WTC11 (cell line): Measurements from ENCODE around the gene BCAS1. TPM values are rescaled to one million over a fixed set of nuclear protein-coding genes. Genes with fewer than 3 reads are reported as not detected.

ENCODE experiments used
- ATAC-seq: fragments of 200-7000 bp; cut with Tn5 transposase; 2 replicates; pipeline ENCODE4 v1.10.0; 2021; ENCODE audit warnings: mild to moderate bottlenecking, moderate library complexity
- CTCF ChIA-PET: fragments of 300-600 bp; sonication (Branson Sonifier 250); formaldehyde crosslinking; loops from one replicate; lab custom pipeline; 2021; ENCODE audit warnings: antibody characterized with exemption; lab: Charles Lee
- POLR2A ChIA-PET: fragments of 350-600 bp; sonication (Branson Sonifier 250); formaldehyde crosslinking; loops from one replicate; lab custom pipeline; 2021; ENCODE audit warnings: antibody characterized with exemption; lab: Charles Lee
- DNase-seq: peaks from one replicate; pipeline ENCODE4 v3.0.0; 2021; ENCODE audit warnings: low spot score
- H3K27ac Mint-ChIP-seq: 2 replicates; pipeline ENCODE4 v1.8.0; 2021; ENCODE audit warnings: mixed read lengths
- H3K27me3 Mint-ChIP-seq: 2 replicates; pipeline ENCODE4 v1.8.0; 2021; ENCODE audit warnings: low read depth, mild to moderate bottlenecking, moderate library complexity, mixed read lengths
- H3K36me3 Mint-ChIP-seq: 2 replicates; pipeline ENCODE4 v1.8.0; 2021; ENCODE audit warnings: mixed read lengths
- H3K4me1 Mint-ChIP-seq: 2 replicates; pipeline ENCODE4 v1.8.0; 2022; ENCODE audit warnings: mixed read lengths
- H3K4me3 Mint-ChIP-seq: 2 replicates; pipeline ENCODE4 v1.8.0; 2021; ENCODE audit warnings: mild to moderate bottlenecking, moderate library complexity, mixed read lengths
- H3K9me3 Mint-ChIP-seq: 2 replicates; pipeline ENCODE4 v1.8.0; 2021; ENCODE audit warnings: mixed read lengths
- CREM ChIP-seq: sonication (generic); formaldehyde crosslinking; IDR thresholded peaks from 2 replicates; pipeline ENCODE4 v1.8.1; 2022; ENCODE audit warnings: mild to moderate bottlenecking, missing genetic modification reagents, moderate library complexity
- E2F5 ChIP-seq: sonication (generic); formaldehyde crosslinking; IDR thresholded peaks from 2 replicates; pipeline ENCODE4 v1.8.1; 2022; ENCODE audit warnings: mild to moderate bottlenecking, moderate library complexity, missing genetic modification reagents
- ELF4 ChIP-seq: sonication (generic); formaldehyde crosslinking; IDR thresholded peaks from 2 replicates; pipeline ENCODE4 v1.8.1; 2022; ENCODE audit warnings: low read depth, mild to moderate bottlenecking, moderate library complexity, missing genetic modification reagents
- ESRRA ChIP-seq: sonication (generic); formaldehyde crosslinking; IDR thresholded peaks from 2 replicates; pipeline ENCODE4 v1.8.1; 2022; ENCODE audit warnings: mild to moderate bottlenecking, missing genetic modification reagents, borderline replicate concordance
- ETV6 ChIP-seq: sonication (generic); formaldehyde crosslinking; IDR thresholded peaks from 2 replicates; pipeline ENCODE4 v1.8.1; 2022; ENCODE audit warnings: mild to moderate bottlenecking, missing genetic modification reagents
- IRF2 ChIP-seq: sonication (generic); formaldehyde crosslinking; IDR thresholded peaks from 2 replicates; pipeline ENCODE4 v1.8.0; 2022; ENCODE audit warnings: low read depth, missing genetic modification reagents, borderline replicate concordance
- JAZF1 ChIP-seq: fragments of 250-450 bp; sonication (Bioruptor Pico); IDR thresholded peaks from 2 replicates; pipeline ENCODE4 v1.9.0; 2021; ENCODE audit warnings: moderate library complexity, mild to moderate bottlenecking, inconsistent platforms
- KAT7 ChIP-seq: sonication (generic); formaldehyde crosslinking; IDR thresholded peaks from 2 replicates; pipeline ENCODE4 v1.8.1; 2023; ENCODE audit warnings: missing genetic modification reagents, mild to moderate bottlenecking, borderline replicate concordance
- MLX ChIP-seq: sonication (generic); formaldehyde crosslinking; IDR thresholded peaks from 2 replicates; pipeline ENCODE4 v1.8.1; 2023; ENCODE audit warnings: mild to moderate bottlenecking, missing genetic modification reagents, moderate library complexity
- MYBL2 ChIP-seq: sonication (generic); formaldehyde crosslinking; IDR thresholded peaks from 2 replicates; pipeline ENCODE4 v1.8.1; 2023; ENCODE audit warnings: mild to moderate bottlenecking, moderate library complexity, missing genetic modification reagents
- NFATC4 ChIP-seq: fragments of 250-450 bp; sonication (Bioruptor Pico); IDR thresholded peaks from 2 replicates; pipeline ENCODE4 v1.9.0; 2021; ENCODE audit warnings: mild to moderate bottlenecking
- NFE2L1 ChIP-seq: sonication (generic); formaldehyde crosslinking; IDR thresholded peaks from 2 replicates; pipeline ENCODE4 v1.8.1; 2023; ENCODE audit warnings: missing genetic modification reagents
- ZBTB21 ChIP-seq: sonication (generic); formaldehyde crosslinking; IDR thresholded peaks from 2 replicates; pipeline ENCODE4 v1.8.1; 2023; ENCODE audit warnings: mild to moderate bottlenecking, missing genetic modification reagents, borderline replicate concordance
- ZNF121 ChIP-seq: sonication (generic); formaldehyde crosslinking; IDR thresholded peaks from 2 replicates; pipeline ENCODE4 v1.8.0; 2023; ENCODE audit warnings: missing genetic modification reagents
- ZNF138 ChIP-seq: sonication (generic); formaldehyde crosslinking; conservative IDR thresholded peaks from 2 replicates; pipeline ENCODE4 v1.8.1; 2022; ENCODE audit warnings: mild to moderate bottlenecking, moderate library complexity, missing genetic modification reagents
- ZNF263 ChIP-seq: sonication (generic); formaldehyde crosslinking; IDR thresholded peaks from 2 replicates; pipeline ENCODE4 v1.8.1; 2022; ENCODE audit warnings: low read depth, mild to moderate bottlenecking, moderate library complexity, missing genetic modification reagents
- total RNA-seq: library from RNA; stranded (reverse); gene quantifications from 3 replicates; pipeline ENCODE4 v1.2.3, GENCODE V29; 2021
- TF ChIP-seq, protein P1 (sequence below): sonication (generic); formaldehyde crosslinking; IDR thresholded peaks from 2 replicates; pipeline ENCODE4 v1.8.0; 2022; ENCODE audit warnings: missing genetic modification reagents
- TF ChIP-seq, protein P2 (sequence below): sonication (generic); formaldehyde crosslinking; IDR thresholded peaks from 2 replicates; pipeline ENCODE4 v1.8.1; 2022; ENCODE audit warnings: low read depth, missing genetic modification reagents, borderline replicate concordance
- TF ChIP-seq, protein P3 (sequence below): fragments of 250-450 bp; sonication (Bioruptor Pico); IDR thresholded peaks from 2 replicates; pipeline ENCODE4 v1.9.0; 2021; ENCODE audit warnings: moderate library complexity, mild to moderate bottlenecking, inconsistent platforms, borderline replicate concordance

BCAS1 gene
- total RNA-seq, 1 experiment from 2014 or later = 0.11 TPM

- Mint-ChIP-seq H3K9me3 (peaks cover 31% of the 10 kb centered on the region), H3K36me3 (peaks cover 20% of the 10 kb centered on the region), H3K4me1 (peaks cover 6% of the 10 kb centered on the region), H3K27me3 (peaks cover 3% of the 10 kb centered on the region), H3K4me3 (no peak overlapping the region), H3K27ac (no peak overlapping the region)
- ChIA-PET CTCF (no interaction called here), POLR2A (no interaction called here)
- DNase-seq = no peak
- TF ChIP-seq ETV6 (no peak), ZBTB21 (CRISPR knock-in tag) (no peak), NFE2L1 (CRISPR knock-in tag) (no peak), MLX (CRISPR knock-in tag) (no peak), ELF4 (no peak), ZNF138 (no peak), IRF2 (CRISPR knock-in tag) (no peak), MYBL2 (CRISPR knock-in tag) (no peak), JAZF1 (CRISPR knock-in tag) (no peak), ZNF121 (CRISPR knock-in tag) (no peak), KAT7 (CRISPR knock-in tag) (no peak), CREM (CRISPR knock-in tag) (no peak), ZNF263 (CRISPR knock-in tag) (no peak), NFATC4 (no peak), E2F5 (CRISPR knock-in tag) (no peak), ESRRA (CRISPR knock-in tag) (no peak)
- TF ChIP-seq, protein P1, sequence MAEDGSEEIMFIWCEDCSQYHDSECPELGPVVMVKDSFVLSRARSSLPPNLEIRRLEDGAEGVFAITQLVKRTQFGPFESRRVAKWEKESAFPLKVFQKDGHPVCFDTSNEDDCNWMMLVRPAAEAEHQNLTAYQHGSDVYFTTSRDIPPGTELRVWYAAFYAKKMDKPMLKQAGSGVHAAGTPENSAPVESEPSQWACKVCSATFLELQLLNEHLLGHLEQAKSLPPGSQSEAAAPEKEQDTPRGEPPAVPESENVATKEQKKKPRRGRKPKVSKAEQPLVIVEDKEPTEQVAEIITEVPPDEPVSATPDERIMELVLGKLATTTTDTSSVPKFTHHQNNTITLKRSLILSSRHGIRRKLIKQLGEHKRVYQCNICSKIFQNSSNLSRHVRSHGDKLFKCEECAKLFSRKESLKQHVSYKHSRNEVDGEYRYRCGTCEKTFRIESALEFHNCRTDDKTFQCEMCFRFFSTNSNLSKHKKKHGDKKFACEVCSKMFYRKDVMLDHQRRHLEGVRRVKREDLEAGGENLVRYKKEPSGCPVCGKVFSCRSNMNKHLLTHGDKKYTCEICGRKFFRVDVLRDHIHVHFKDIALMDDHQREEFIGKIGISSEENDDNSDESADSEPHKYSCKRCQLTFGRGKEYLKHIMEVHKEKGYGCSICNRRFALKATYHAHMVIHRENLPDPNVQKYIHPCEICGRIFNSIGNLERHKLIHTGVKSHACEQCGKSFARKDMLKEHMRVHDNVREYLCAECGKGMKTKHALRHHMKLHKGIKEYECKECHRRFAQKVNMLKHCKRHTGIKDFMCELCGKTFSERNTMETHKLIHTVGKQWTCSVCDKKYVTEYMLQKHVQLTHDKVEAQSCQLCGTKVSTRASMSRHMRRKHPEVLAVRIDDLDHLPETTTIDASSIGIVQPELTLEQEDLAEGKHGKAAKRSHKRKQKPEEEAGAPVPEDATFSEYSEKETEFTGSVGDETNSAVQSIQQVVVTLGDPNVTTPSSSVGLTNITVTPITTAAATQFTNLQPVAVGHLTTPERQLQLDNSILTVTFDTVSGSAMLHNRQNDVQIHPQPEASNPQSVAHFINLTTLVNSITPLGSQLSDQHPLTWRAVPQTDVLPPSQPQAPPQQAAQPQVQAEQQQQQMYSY (CRISPR knock-in tag) = no peak
- TF ChIP-seq, protein P2, sequence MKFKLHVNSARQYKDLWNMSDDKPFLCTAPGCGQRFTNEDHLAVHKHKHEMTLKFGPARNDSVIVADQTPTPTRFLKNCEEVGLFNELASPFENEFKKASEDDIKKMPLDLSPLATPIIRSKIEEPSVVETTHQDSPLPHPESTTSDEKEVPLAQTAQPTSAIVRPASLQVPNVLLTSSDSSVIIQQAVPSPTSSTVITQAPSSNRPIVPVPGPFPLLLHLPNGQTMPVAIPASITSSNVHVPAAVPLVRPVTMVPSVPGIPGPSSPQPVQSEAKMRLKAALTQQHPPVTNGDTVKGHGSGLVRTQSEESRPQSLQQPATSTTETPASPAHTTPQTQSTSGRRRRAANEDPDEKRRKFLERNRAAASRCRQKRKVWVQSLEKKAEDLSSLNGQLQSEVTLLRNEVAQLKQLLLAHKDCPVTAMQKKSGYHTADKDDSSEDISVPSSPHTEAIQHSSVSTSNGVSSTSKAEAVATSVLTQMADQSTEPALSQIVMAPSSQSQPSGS (CRISPR knock-in tag) = no peak
- TF ChIP-seq, protein P3, sequence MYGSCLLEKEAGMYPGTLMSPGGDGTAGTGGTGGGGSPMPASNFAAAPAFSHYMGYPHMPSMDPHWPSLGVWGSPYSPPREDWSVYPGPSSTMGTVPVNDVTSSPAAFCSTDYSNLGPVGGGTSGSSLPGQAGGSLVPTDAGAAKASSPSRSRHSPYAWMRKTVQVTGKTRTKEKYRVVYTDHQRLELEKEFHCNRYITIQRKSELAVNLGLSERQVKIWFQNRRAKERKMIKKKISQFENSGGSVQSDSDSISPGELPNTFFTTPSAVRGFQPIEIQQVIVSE (CRISPR knock-in tag) = no peak
- ATAC-seq = no peak
These were observed 115.4 kb downstream of the BCAS1 start for GRCh38 chr20:53954723-53955658.
